ENCODE data around the gene MYBPC3.

MYBPC3 gene

GRCh38 chr11:47383071-47383470 lies 30.6 kb upstream of the MYBPC3 start:
- no peak for DNase-seq

DNA sequence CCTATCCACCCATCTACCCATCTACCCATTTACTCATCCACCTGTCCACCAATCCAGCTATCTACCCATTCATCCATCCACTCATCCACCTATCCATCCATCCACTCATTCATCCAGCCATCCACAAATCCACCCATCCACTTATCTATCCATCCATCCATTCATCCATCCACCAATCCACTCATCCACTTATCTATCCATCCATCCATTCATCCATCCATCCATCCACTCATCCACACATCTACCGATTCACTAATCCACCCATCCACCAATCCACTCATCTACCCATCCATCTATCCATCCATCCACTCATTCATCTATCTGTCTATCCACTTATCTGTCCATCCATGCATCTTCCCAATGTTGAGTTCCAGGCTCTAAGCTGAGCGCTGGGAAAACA lies 27.6 kb upstream of the MYBPC3 start:
- no peak for DNase-seq

DNA sequence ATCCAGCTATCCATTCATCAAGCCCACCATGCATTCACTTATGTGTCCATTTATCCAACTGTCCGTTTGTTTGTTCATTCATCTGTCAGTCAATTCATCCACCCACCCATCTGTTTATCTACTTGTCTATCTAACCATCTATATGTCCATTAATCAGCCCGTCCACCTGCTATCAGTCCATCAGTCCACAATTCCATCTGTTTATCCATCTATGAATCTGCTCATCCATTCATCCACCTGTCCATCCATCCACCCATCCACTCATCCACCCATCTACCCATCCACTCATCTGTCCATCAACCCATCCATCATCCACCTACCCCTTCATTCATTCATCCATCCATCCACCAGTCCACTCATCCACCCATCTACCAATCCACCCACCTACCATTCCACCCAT lies 26.8 kb upstream of the MYBPC3 start:
- DNase-seq: no peak

GRCh38 chr11:47378836-47379170 lies 26.3 kb upstream of the MYBPC3 start:
- DNase-seq: no peak

DNA sequence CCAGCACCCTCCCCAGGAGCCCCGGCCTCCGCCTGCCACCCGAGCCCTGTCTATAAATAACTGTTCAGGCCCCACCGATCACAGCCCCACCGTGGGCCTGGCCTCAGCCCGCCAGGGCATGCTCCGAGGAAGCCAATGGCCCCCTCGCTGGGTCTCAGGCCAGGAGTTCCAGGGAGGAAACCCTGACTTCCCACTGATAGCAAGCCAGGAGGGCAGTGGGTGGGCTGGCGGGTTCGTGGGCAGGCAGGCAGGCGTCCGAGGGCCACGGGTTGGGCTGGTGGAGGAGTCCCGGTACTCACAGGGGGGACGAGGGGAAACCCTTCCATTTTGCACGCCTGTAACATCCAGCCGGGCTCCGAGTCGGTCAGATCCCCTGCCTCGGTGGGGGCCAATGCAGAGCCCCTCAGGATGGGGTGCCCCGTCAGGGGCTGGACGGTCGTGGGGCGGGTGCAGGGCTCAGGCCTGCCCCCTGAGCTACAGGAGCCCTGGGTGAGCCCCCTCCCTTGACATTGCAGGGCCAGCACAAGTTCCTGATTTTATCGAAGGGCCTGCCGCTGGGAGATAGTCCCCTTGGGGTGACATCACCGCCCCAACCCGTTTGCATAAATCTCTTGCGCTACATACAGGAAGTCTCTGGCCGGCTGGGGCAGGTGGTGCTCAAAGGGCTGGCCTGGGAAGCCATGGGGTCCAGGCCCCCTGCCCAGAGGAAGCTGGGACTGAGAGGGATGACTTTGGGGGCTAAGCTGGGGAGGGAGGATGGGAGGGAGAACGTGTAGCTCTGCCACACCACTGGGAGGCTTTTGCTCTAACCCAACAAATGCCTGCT lies 25.7 kb upstream of the MYBPC3 start, which contains the start of gene SPI1:
Gene SPI1, minus strand, starts transcription at position 538 of the 826 bp plus-strand sequence. Its CDS starts 194 bp downstream, at position 344.
- no peak for DNase-seq

DNA sequence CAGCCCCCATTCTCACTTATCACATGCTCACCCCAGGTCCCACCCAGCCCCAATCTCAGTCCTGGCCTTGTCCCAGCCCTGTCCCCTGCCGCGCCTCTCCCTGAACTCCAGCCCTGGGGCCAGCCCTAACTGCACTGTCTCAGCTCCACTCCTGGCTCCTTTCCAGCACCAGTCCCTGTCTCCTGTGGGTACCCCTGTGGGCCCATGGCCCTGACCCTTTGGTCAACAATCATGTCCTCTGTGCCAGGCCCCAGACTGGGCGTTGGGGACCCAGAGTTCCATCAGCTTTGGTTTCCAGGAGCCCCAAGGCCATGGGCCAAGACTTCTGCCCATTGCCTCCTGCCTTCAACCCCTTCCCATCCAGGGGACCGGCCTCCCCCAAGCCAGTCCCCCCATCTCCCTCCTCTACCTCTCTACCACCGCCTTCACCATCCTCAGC lies 25.1 kb upstream of the MYBPC3 start:
- no peak for DNase-seq

DNA sequence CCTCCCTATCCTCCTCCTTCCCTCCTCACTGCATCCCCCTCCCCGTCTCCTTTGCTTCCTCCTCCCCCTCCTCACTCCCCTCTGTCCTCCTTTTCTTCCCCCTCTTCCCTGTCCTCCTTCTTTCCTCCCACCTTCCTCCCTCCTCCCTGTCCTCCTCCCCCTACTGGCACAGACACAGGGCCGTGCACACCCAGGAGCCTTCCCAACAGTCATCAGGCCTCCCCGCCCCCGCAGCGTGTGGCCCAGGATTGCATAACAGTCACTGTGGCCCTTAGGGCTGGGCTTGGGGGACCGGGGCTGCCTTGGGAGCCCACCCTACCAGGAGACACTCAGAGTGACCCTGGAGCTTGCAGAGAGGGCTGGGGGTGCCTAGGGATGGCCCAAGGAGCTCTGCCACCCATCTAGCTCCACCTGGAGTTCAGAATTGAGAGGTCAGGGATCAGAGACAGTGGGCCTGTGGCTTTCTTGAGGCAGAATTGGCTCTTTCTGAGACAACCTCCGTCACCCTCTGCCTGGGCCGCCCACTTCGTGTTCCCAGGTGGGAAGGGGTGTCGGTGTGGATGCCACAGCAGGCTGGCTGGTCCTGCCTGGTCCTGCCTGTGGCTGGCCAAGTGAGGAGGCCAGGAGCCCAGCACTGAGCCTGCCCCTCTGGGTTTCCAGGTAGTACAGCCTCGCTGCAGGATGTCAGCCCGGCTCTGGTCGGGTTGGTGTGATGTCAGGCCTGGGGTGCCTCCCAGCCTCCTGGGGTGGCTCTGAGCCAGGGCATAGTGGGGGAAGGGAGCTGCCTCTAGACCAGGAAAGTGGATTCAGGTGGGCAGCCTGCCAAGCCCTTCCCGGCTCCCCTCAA lies 24.2 kb upstream of the MYBPC3 start:
- no peak for DNase-seq

DNA sequence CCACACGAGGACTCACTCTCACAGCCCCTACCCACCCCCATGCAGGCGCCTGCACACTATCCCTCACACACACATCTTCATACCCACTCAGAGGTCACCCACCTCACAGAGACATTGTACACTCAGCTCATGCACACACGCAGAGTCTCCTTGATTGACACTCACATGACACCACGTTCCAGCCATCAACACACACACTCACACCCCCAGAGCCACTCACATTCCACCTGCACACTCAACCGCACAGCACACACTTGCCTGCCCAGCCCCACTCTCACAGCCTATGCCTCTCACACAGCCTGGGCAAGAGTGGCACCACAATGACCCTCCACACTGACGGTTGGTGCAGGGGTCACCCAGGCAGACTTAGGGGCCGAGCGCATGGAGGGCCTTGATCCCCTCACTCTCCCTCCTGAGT lies 23.6 kb upstream of the MYBPC3 start:
- DNase-seq: no peak

- no peak for DNase-seq
These were observed 23.1 kb upstream of the MYBPC3 start for GRCh38 chr11:47375546-47376085.

GRCh38 chr11:47375020-47375419 lies 22.5 kb upstream of the MYBPC3 start:
- no peak for DNase-seq

DNA sequence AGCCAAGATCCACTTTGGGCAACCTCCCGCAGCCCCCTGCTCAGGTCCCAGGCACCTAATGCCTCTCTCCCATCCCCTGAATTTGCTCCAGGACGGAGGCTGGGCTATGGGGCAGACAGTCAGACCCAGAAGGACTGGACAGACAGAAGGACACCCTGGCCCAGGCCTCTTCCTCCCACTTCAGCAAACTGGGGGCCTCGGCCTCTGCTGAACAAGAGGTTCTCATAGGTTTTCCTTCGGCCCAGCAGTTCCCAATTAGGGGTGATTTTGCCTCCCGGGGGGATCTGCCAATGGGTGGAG lies 22.2 kb upstream of the MYBPC3 start:
- DNase-seq: no peak

DNA sequence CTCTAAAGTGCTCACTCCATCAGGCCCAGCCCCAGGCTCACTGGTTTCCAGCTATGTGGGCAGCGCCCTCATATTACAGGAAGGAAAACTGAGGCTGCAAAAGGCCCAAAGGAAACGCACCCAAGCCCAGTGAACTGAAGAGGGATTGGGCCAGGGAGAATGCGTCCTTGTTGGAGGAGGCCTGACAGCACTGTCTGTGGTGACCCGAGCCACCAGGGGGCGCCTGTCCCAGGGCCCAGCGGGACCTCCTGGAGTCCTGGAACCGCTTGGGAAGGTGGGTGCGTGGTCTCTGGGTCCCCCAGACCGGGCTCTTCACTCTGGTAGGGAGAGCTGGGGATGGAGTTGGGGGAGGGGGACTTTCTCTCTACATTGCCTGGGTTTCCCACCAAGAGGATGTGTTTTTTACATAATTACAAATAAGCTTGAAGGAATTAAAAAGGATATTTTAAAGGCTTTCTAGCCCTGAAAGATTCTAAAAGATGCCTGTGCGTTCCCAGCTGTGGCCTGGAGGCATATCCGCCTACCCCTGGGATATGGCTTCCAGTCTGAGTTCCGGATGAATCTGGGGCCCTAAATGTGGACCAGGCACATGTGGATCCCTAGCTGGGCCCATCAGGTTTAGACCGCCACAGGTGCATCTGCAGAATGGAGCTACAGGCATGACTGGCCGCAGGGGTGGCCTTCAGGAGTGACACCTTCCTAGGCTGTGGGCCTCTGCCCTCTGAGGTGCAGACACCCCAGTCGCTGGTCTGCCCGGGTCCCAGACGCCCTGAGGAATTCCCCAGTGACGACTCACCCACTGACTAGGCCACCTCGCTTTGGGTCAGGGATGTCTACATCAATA lies 21.6 kb upstream of the MYBPC3 start:
- DNase-seq: peak; percentile 78 to 81

GRCh38 chr11:47372422-47372821 lies 19.9 kb upstream of the MYBPC3 start:
- no peak for DNase-seq

GRCh38 chr11:47369676-47370075 lies 17.2 kb upstream of the MYBPC3 start:
- no peak for DNase-seq

DNA sequence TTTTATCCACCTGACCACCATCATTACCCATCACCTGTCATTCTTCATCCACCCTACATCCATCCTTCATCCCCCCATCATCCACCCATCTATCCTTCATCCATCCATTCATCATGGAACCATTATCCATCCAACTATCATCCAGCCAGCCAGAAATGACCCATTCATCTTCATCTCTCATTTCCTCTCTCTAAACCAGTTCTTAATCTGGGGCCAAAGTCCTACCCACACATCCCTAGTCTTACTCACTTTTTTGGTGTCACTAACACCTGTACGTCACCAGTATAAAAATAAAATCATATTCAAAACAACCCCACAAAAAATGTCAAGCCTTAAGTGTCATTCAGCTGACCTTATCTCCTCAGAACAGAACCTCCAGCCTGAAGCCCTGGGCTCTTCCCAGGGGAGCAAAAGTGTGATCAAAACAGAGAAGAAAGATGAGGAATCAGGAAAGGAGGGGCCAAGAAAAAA lies 13.6 kb upstream of the MYBPC3 start:
- no peak for DNase-seq

GRCh38 chr11:47361419-47361818 lies 8.9 kb upstream of the MYBPC3 start:
- DNase-seq: no peak

DNA sequence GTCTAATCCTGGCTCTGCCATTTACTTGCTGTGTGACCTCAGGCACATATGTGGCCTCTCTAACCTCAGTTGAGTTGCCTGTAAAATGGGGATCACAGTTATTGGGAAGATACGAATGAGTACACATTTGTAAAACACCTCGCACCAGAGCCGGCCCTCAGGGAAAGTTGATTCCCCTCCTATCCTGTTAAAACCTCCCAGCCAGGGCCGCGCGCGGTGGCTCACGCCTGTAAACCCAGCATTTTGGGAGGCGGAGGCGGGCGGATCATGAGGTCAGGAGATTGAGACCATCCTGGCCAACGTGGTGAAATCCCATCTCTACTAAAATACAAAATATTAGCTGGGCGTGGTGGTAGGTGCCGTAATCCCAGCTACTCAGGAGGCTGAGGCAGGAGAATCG lies 7.8 kb upstream of the MYBPC3 start:
- DNase-seq: no peak

- no peak for DNase-seq
These were observed 7.1 kb upstream of the MYBPC3 start for GRCh38 chr11:47359586-47359985.

DNA sequence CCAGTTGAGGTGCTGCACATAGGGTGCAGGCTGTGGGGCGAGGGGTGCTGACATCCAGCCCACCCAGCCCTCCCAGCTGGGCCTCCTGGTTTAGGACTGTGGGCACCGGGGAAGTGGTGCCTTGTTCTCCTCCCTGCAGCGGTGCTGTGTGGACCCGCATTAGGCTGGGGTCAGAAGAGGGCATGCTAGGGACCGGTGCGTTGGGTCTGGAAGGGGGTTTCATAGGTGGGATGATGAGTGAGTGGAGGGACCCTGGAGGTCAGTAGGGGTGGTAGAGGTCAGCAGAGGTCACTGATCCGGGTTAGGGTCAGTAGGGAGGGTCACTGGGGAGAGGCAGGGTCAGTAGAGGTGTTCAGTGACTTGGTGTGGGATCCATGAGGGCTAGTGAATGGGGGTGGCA lies 6.7 kb upstream of the MYBPC3 start:
- DNase-seq: no peak

GRCh38 chr11:47358731-47359051 lies 6.2 kb upstream of the MYBPC3 start:
- no peak for DNase-seq

DNA sequence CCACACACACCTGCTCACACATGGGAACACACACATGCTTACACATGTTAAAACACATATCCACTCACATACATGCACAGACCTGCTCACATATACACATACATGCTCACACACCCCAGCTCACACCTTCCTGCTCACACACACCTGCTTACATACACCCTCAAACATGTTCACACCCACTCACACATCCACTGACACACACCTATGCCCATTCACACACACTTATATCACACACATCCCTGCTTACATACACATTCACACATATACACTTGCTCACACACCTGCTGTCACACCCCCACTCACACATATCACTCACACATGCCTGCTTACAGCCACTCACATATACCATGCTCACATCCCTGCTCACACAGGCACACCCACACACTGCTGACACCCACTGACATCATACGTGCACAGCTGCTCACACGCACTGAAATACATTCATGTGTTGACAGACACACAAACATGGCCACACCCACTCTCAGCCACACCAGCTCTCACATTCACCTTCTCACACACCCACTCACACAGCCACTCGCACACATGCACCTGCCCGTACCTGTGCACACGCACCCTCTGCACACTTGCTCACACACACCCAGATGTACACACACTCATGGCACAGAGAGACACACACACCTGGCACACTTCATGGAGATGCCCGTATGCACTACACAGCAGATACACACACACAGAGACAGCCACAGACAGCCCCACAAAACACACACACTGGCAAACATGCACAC lies 5.7 kb upstream of the MYBPC3 start:
- no peak for DNase-seq

DNA sequence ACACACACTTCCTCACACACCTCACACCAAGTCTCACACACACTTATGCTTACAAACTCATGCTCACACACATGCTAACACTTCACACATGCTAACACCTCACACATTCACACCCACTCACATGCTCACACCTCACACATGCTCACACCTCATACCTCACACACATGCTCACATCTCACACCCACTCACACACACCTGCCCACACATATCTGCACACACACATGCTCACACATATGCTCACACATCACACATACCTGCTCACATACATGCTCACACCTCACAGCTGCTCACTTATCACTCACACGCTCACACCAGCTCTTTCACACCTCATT lies 4.5 kb upstream of the MYBPC3 start:
- DNase-seq: no peak

Measured in activated CD4-positive, alpha-beta T cell treated with anti-CD3 and anti-CD28 coated beads, Interleukin-2, amount 50 U/mL, for 4 hours (primary cell).